Fibroblast of skin of scalp (primary cell): ENCODE measurements around the gene FTHL17. TPM values are rescaled to one million over a fixed set of nuclear protein-coding genes. Genes with fewer than 3 reads are reported as not detected.

Experiments
- DNase-seq: peaks from one replicate; pipeline ENCODE4 v3.0.0-alpha.2; 2013
- polyA plus RNA-seq, 2 experiments: library from polyadenylated mRNA; unstranded; fragments of 120-200 nt; gene quantifications; one replicate each; pipeline ENCODE4 v1.2.1, GENCODE V29; 2013; ENCODE audit not compliant: insufficient read length in 2 of 2

FTHL17 gene
- polyA plus RNA-seq (2013, experiment 1 of 2; ENCODE audit: insufficient read length): not detected
- polyA plus RNA-seq (2013, experiment 2 of 2; ENCODE audit: insufficient read length): not detected

GRCh38 chrX:31071725-31072124 is at the start of gene FTHL17:
TSS of gene FTHL17 (minus strand) at chrX:31072041. CDS start at chrX:31071953, 88 bp downstream.
- no peak for DNase-seq

GRCh38 chrX:31117266-31117665 is 45.4 kb upstream of the FTHL17 start:
- DNase-seq: no peak

- DNase-seq: no peak
These were observed 43.6 kb upstream of the FTHL17 start for GRCh38 chrX:31115398-31115797.

- no peak for DNase-seq
These were observed 43.0 kb upstream of the FTHL17 start for GRCh38 chrX:31114858-31115257.

- DNase-seq: no peak
These were observed 40.6 kb upstream of the FTHL17 start for GRCh38 chrX:31112226-31112999.

- no peak for DNase-seq
These were observed 38.8 kb upstream of the FTHL17 start for GRCh38 chrX:31110657-31111056.

GRCh38 chrX:31099536-31100090 is 27.8 kb upstream of the FTHL17 start:
- no peak for DNase-seq

GRCh38 chrX:31098079-31098478 is 26.2 kb upstream of the FTHL17 start:
- no peak for DNase-seq

- no peak for DNase-seq
These were observed 21.8 kb upstream of the FTHL17 start for GRCh38 chrX:31093639-31093975.

- no peak for DNase-seq
These were observed 21.3 kb upstream of the FTHL17 start for GRCh38 chrX:31092970-31093638.

GRCh38 chrX:31092476-31092875 is 20.6 kb upstream of the FTHL17 start:
- no peak for DNase-seq

GRCh38 chrX:31091819-31092218 is 20.0 kb upstream of the FTHL17 start:
- no peak for DNase-seq

- no peak for DNase-seq
These were observed 2.7 kb upstream of the FTHL17 start for GRCh38 chrX:31074522-31074921.

- DNase-seq: no peak
These were observed 579 bp downstream of the FTHL17 start for GRCh38 chrX:31071262-31071661.

GRCh38 chrX:31070057-31070468 is 1.8 kb downstream of the FTHL17 start:
- no peak for DNase-seq

GRCh38 chrX:31063114-31063513 is 8.7 kb downstream of the FTHL17 start:
- no peak for DNase-seq

GRCh38 chrX:31061091-31061490 is 10.8 kb downstream of the FTHL17 start:
- no peak for DNase-seq

GRCh38 chrX:31060016-31060415 is 11.8 kb downstream of the FTHL17 start:
- DNase-seq: no peak

GRCh38 chrX:31058284-31058683 is 13.6 kb downstream of the FTHL17 start:
- no peak for DNase-seq

- DNase-seq: no peak
These were observed 14.2 kb downstream of the FTHL17 start for GRCh38 chrX:31057691-31058090.

- DNase-seq: no peak
These were observed 14.6 kb downstream of the FTHL17 start for GRCh38 chrX:31057291-31057690.

- DNase-seq: no peak
These were observed 18.2 kb downstream of the FTHL17 start for GRCh38 chrX:31053621-31054020.

GRCh38 chrX:31039327-31039711 is 32.5 kb downstream of the FTHL17 start:
- no peak for DNase-seq
